Bladder microvascular endothelial cell (primary cell): Measurements from ENCODE around the gene SMAD6. TPM values are rescaled to one million over a fixed set of nuclear protein-coding genes. Genes with fewer than 3 reads are reported as not detected.

Experiments used
- total RNA-seq: library from RNA; depleted of rRNA; stranded (reverse); fragments of >200 nt; gene quantifications from 2 replicates; pipeline ENCODE4 v1.2.3, GENCODE V29; 2014

SMAD6 gene
- total RNA-seq = 3.9 and 9.3 TPM in 2 replicates

DNA sequence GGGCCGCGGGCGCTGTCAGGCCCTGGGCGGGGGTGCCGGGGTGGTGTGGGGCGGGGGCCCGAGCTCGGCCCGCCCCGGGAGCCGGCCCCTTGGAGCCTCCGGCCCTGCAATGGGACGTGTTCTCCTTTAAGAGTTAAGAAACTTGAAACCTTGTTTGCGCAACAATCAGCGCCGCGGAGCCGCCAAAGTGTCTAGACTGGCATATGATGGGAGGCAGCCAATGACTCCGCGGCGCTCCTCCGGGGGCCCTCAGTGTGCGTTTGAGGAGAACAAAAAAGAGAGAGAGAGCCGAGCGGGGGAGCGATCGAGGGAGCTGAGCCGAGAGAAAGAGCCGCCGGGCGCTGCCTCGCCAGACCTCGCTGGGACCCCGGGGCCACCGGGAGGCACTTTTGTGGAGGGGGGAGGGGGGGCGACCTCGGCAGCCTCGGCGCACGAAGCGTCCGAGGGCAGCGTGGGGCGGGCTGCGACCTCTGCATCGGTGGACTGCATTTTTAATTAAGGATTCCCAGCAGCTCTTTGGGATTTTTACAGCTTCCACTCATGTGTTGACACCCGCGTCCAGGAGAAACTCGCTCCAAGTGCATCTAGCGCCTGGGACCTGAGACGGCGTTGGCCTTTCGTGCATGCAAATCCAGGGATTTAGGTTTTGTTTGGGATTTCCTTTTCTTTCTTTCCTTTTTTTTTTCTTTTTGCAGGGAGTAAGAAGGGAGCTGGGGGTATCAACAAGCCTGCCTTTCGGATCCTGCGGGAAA lies at the start of gene SMAD6:
Gene SMAD6, plus strand, starts transcription at position 202 of the 752 bp plus-strand sequence. CDS start 1,023 bp downstream, outside the sequence.

Other genes with a start within 250 kb of the SMAD6 start
- gene SNAPC5, start 204.5 kb upstream of the SMAD6 start, total RNA-seq = 18.1 and 31.6 TPM in 2 replicates
- 895 and 1,990 TPM in 2 replicates for gene RPL4, start 197.4 kb upstream of the SMAD6 start, total RNA-seq
- 16.5 and 18.8 TPM in 2 replicates for gene ZWILCH, start 196.9 kb upstream of the SMAD6 start, total RNA-seq
- not detected in 2 replicates for gene LCTL, start 136.2 kb upstream of the SMAD6 start, total RNA-seq